AG04449 (cell line): Measurements from ENCODE around the gene ZDHHC3.

Source experiments
- CTCF ChIA-PET: fragments of 350-600 bp; formaldehyde crosslinking; extraction: SDS; loops from one replicate; lab custom pipeline; 2021; ENCODE audit warnings: antibody characterized with exemption; lab: Yijun Ruan, JAX
- POLR2A ChIA-PET: fragments of 400-600, 350-600 bp; formaldehyde crosslinking; extraction: SDS; loops from one replicate; lab custom pipeline; 2020; ENCODE audit warnings: antibody characterized with exemption, inconsistent platforms; lab: Yijun Ruan, JAX
- DNase-seq: peaks from one replicate; pipeline ENCODE4 v3.0.0-alpha.2; 2010; ENCODE audit warnings: low read depth, low spot score
- H3K4me3 ChIP-seq: 2 replicates; pipeline ENCODE4 v1.5.1; 2011; ENCODE audit warnings: low read depth, mild to moderate bottlenecking, control low read depth, low read length
- CTCF ChIP-seq: IDR thresholded peaks from one replicate; pipeline ENCODE4 v1.5.1; 2011; ENCODE audit warnings: mild to moderate bottlenecking, moderate library complexity, low read length, control low read depth, inconsistent platforms; ENCODE audit not compliant: insufficient read depth; ENCODE audit errors: missing control alignments

ZDHHC3 gene

GRCh38 chr3:45008117-45008516 is 32.1 kb upstream of the ZDHHC3 start:
- ChIA-PET POLR2A (no interaction called here), CTCF (interaction anchor here (1.6 to 4.4 kb wide), 2 partner anchors 15 to 28 kb away, joined by 4 to 17 read pairs; no protein-coding TSS in a partner anchor)
- DNase-seq: no peak
- H3K4me3 ChIP-seq: no peak overlapping the region
- TF ChIP-seq CTCF: no peak

GRCh38 chr3:45007091-45007490 is 31.1 kb upstream of the ZDHHC3 start:
- CTCF ChIA-PET: interaction anchor here (4.4 kb wide), 1 partner anchor 14 kb away, joined by 17 read pairs; no protein-coding TSS in a partner anchor
- POLR2A ChIA-PET: no interaction called here
- no peak overlapping the region for H3K4me3 ChIP-seq
- no peak for DNase-seq
- TF ChIP-seq CTCF: no peak

GRCh38 chr3:45003859-45004258 is 27.9 kb upstream of the ZDHHC3 start:
- POLR2A ChIA-PET: no interaction called here

GRCh38 chr3:45003406-45003805 is 27.4 kb upstream of the ZDHHC3 start:
- POLR2A ChIA-PET: no interaction called here
- no peak overlapping the region for H3K4me3 ChIP-seq
- CTCF ChIA-PET: interaction anchor here (0.8 to 2.8 kb wide), 3 partner anchors 9 to 37 kb away, joined by 3 to 9 read pairs (median 3); no protein-coding TSS in a partner anchor
- no peak for DNase-seq
- no peak for TF ChIP-seq CTCF

More at GRCh38 chr3:45003859-45004258, 27.9 kb upstream of the ZDHHC3 start:
- CTCF ChIA-PET: interaction anchor here (0.8 to 2.8 kb wide), 2 partner anchors 10 to 36 kb away, joined by 3 to 9 read pairs; no protein-coding TSS in a partner anchor
- H3K4me3 ChIP-seq: no peak overlapping the region
- no peak for TF ChIP-seq CTCF
- DNase-seq: no peak

- CTCF ChIA-PET: interaction anchor here (1.1 to 2.8 kb wide), 3 partner anchors 9 to 12 kb away, joined by 3 to 9 read pairs (median 4); no protein-coding TSS in a partner anchor
- POLR2A ChIA-PET: no interaction called here
- TF ChIP-seq CTCF: no peak
- no peak for DNase-seq
- no peak overlapping the region for H3K4me3 ChIP-seq
Measured at GRCh38 chr3:45002720-45003119, 26.7 kb upstream of the ZDHHC3 start.

- no peak for TF ChIP-seq CTCF
- no peak for DNase-seq
- H3K4me3 ChIP-seq: no peak overlapping the region
- POLR2A ChIA-PET: no interaction called here
- CTCF ChIA-PET: interaction anchor here (1.1 to 2.8 kb wide), 3 partner anchors 8 to 12 kb away, joined by 3 to 9 read pairs (median 4); no protein-coding TSS in a partner anchor
Measured at GRCh38 chr3:45002139-45002660, 26.2 kb upstream of the ZDHHC3 start.
